HUES6 (cell line): Measurements from ENCODE around the gene HADHA.
A peak's percentile ranks its signal among the peaks of the same experiment; 100 is the strongest.
"Not testable (repeated sequence)": the region's sequence is repeated elsewhere in the genome, so short reads cannot be mapped to it uniquely, and the experiment has no call there.

Experiments used
- H3K27ac ChIP-seq: 2 replicates; pipeline ENCODE4 v1.7.0; 2013; ENCODE audit warnings: low read depth, mild to moderate bottlenecking, low read length, inconsistent platforms
- H3K27me3 ChIP-seq: 2 replicates; pipeline ENCODE4 v1.6.1; 2013; ENCODE audit warnings: low read length; ENCODE audit not compliant: control insufficient read depth, insufficient read depth
- H3K36me3 ChIP-seq: 2 replicates; pipeline ENCODE4 v1.6.1; 2013; ENCODE audit warnings: low read length; ENCODE audit not compliant: control insufficient read depth, insufficient read depth
- H3K4me1 ChIP-seq: 2 replicates; pipeline ENCODE4 v1.6.1; 2013; ENCODE audit warnings: low read length; ENCODE audit not compliant: control insufficient read depth, insufficient read depth
- H3K4me3 ChIP-seq: 2 replicates; pipeline ENCODE4 v1.5.1; 2013; ENCODE audit warnings: low read depth, low read length
- H3K9ac ChIP-seq: one replicate; pipeline ENCODE4 v1.6.1; 2013; ENCODE audit warnings: mild to moderate bottlenecking, low read length
- H3K9me3 ChIP-seq: 2 replicates; pipeline ENCODE4 v1.6.1; 2013; ENCODE audit warnings: low read depth, low read length; ENCODE audit not compliant: control insufficient read depth, insufficient read depth

HADHA gene

GRCh38 chr2:26172871-26173775 lies 71.3 kb downstream of the HADHA start, which contains the start of gene GAREM2:
TSS of gene GAREM2 (plus strand) at chr2:26173088. CDS start at chr2:26173221, 133 bp downstream.
- H3K27ac ChIP-seq, result no peak within 1 kb of the TSS
- H3K36me3 ChIP-seq, result peaks cover 4% of the 10 kb centered on the region; the same call in 1 of the 2 replicates
- peak within 1 kb of the TSS; percentile 52 for H3K9ac ChIP-seq
- H3K4me1 ChIP-seq, result peaks cover 12% of the 10 kb centered on the region
- H3K9me3 ChIP-seq, result no peaks in the 10 kb centered on the region
- H3K4me3 ChIP-seq, result peak within 1 kb of the TSS; percentile 70
- peaks cover 25% of the 10 kb centered on the region for H3K27me3 ChIP-seq

GRCh38 chr2:26172189-26172870 lies 72.1 kb downstream of the HADHA start:
- H3K4me3 ChIP-seq, result peak overlapping the region; percentile 56
- H3K4me1 ChIP-seq, result peaks cover 12% of the 10 kb centered on the region
- H3K36me3 ChIP-seq, result peaks cover 4% of the 10 kb centered on the region; the same call in 1 of the 2 replicates
- H3K9me3 ChIP-seq, result no peaks in the 10 kb centered on the region
- H3K27me3 ChIP-seq, result peaks cover 25% of the 10 kb centered on the region
- no peak overlapping the region for H3K27ac ChIP-seq
- no peak overlapping the region for H3K9ac ChIP-seq

- H3K27me3 ChIP-seq, result peaks cover 22% of the 10 kb centered on the region
- no peak overlapping the region for H3K27ac ChIP-seq
- H3K36me3 ChIP-seq, result no peaks in the 10 kb centered on the region
These were observed 73.6 kb downstream of the HADHA start for GRCh38 chr2:26170795-26171194.

DNA sequence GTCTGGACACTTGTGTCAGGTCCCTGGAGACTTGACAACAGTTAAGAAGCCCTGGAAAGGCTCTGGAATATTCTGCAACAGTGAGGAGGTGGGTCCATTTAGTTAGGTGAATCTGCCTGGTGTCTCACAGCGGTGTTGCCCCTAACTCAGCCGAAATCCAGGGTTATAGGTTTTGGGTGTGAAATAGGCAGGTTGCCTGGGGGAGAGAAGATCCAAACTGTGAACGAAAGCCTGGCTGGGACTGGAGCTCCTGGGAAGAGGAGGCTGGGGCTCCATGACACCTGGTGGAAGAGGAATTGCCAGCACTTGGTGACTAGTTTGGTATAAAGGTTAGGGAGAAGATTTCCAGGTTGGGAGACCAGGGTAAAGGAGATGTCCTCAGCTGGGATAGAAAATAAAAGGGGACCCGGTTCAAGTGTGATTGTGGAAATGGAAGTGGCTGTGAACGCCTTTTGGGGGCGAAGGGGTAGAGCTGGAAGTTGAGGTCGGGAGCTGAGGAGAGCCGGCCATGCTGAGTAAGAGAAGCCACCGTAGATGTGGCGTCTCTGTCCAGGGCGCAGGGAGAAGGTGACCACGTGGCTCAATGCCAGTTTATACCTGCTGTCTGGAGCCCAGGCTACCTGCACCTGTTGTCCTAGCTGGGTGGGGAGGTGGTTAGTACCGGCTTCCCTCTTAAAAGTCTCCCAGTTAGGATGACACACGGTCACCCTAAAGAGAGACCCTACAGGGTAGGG lies 74.6 kb downstream of the HADHA start:
- no peak overlapping the region for H3K9ac ChIP-seq
- no peaks in the 10 kb centered on the region for H3K36me3 ChIP-seq
- H3K4me1 ChIP-seq, result peaks cover 7% of the 10 kb centered on the region
- no peak overlapping the region for H3K4me3 ChIP-seq
- H3K27ac ChIP-seq, result no peak overlapping the region
- H3K27me3 ChIP-seq, result peaks cover 21% of the 10 kb centered on the region
- no peaks in the 10 kb centered on the region for H3K9me3 ChIP-seq

More at GRCh38 chr2:26170795-26171194, 73.6 kb downstream of the HADHA start:
- Histone ChIP-seq H3K9ac (no peak overlapping the region), H3K4me1 (peaks cover 7% of the 10 kb centered on the region), H3K9me3 (no peaks in the 10 kb centered on the region), H3K4me3 (no peak overlapping the region)

- Histone ChIP-seq H3K27ac (no peak overlapping the region), H3K4me1 (peaks cover under 1% of the 10 kb centered on the region; the same call in 1 of the 2 replicates), H3K4me3 (no peak overlapping the region), H3K9me3 (no peaks in the 10 kb centered on the region), H3K9ac (no peak overlapping the region), H3K36me3 (no peaks in the 10 kb centered on the region), H3K27me3 (peaks cover 15% of the 10 kb centered on the region)
These were observed 75.2 kb downstream of the HADHA start for GRCh38 chr2:26169226-26169625.

DNA sequence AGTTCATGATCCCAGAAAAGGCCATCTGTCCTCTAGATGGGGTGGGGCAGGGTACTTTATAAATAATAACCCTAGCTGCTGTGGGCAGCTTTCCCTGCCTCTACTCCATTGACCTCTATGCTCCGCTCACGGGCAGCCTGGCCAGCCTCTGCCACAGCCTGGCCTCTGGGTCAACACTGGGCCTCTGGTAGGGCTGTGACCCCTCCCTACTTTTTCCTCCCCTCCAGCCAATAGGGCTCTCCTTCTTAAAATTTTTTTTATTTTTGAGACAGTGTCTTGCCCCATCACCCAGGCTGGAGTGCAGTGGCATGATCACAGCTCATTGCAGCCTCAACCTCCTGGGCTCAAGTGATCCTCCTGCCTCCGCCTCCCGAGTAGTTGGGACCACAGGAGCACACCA lies 75.6 kb downstream of the HADHA start:
- Histone ChIP-seq H3K36me3 (no peaks in the 10 kb centered on the region), H3K9ac (no peak overlapping the region), H3K9me3 (no peaks in the 10 kb centered on the region), H3K27ac (no peak overlapping the region), H3K4me3 (no peak overlapping the region), H3K27me3 (peaks cover 10% of the 10 kb centered on the region), H3K4me1 (no peaks in the 10 kb centered on the region)

- not testable (repeated sequence) for H3K4me1 ChIP-seq, H3K9ac ChIP-seq, H3K9me3 ChIP-seq, H3K27me3 ChIP-seq, H3K36me3 ChIP-seq, H3K4me3 ChIP-seq, H3K27ac ChIP-seq
These were observed 77.9 kb downstream of the HADHA start for GRCh38 chr2:26166541-26166940.

DNA sequence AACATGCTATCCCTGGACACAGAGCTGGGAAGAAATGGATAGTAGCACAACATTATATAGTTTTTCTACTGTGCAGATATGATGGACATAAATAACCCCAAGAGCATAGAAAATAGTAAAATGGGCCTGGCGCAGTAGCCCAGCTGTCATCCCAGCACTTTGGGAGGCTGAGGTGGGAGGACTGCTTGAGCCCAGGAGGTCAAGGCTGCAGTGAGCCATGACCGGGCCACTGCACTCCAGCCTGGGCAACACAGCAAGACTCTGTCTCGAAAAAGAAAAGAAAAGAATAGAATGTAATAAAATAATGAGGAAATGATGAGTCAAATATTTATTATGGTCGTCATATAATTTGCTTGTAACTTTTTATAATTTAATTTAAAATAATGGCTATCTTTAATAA lies 79.0 kb downstream of the HADHA start:
- Histone ChIP-seq H3K27ac (no peak overlapping the region), H3K4me1 (no peaks in the 10 kb centered on the region), H3K36me3 (no peaks in the 10 kb centered on the region), H3K4me3 (no peak overlapping the region), H3K27me3 (no peaks in the 10 kb centered on the region), H3K9ac (no peak overlapping the region), H3K9me3 (no peaks in the 10 kb centered on the region)

GRCh38 chr2:26164641-26165211 lies 79.7 kb downstream of the HADHA start:
- no peaks in the 10 kb centered on the region for H3K36me3 ChIP-seq
- H3K27ac ChIP-seq, result no peak overlapping the region
- H3K4me3 ChIP-seq, result no peak overlapping the region
- no peak overlapping the region for H3K9ac ChIP-seq
- no peaks in the 10 kb centered on the region for H3K9me3 ChIP-seq
- H3K27me3 ChIP-seq, result no peaks in the 10 kb centered on the region
- H3K4me1 ChIP-seq, result no peaks in the 10 kb centered on the region

GRCh38 chr2:26164231-26164630 lies 80.2 kb downstream of the HADHA start:
- H3K36me3 ChIP-seq, result no peaks in the 10 kb centered on the region
- no peak overlapping the region for H3K9ac ChIP-seq
- no peaks in the 10 kb centered on the region for H3K9me3 ChIP-seq
- H3K27ac ChIP-seq, result no peak overlapping the region
- no peaks in the 10 kb centered on the region for H3K27me3 ChIP-seq
- no peaks in the 10 kb centered on the region for H3K4me1 ChIP-seq
- H3K4me3 ChIP-seq, result no peak overlapping the region
